ENCODE results near the gene MICU1.
"Not testable (repeated sequence)": the region's sequence is repeated elsewhere in the genome, so short reads cannot be mapped to it uniquely, and the experiment has no call there.

MICU1 gene

GRCh38 chr10:72557362-72557761, 68.5 kb downstream of the MICU1 start:
- DNase-seq: no peak

GRCh38 chr10:72552857-72553256, 73.0 kb downstream of the MICU1 start:
- DNase-seq: no peak

- DNase-seq: no peak
Observed at GRCh38 chr10:72550239-72550638, 75.6 kb downstream of the MICU1 start.

GRCh38 chr10:72545546-72545945, 80.3 kb downstream of the MICU1 start:
- DNase-seq: no peak

- not testable (repeated sequence) for DNase-seq
Observed at GRCh38 chr10:72543855-72544254, 82.0 kb downstream of the MICU1 start.

- DNase-seq: no peak
Observed at GRCh38 chr10:72542396-72542815, 83.5 kb downstream of the MICU1 start.

GRCh38 chr10:72541337-72541736, 84.5 kb downstream of the MICU1 start:
- DNase-seq: no peak

GRCh38 chr10:72540193-72540807, 85.6 kb downstream of the MICU1 start:
- DNase-seq: no peak

GRCh38 chr10:72539137-72539536, 86.7 kb downstream of the MICU1 start:
- DNase-seq: no peak

GRCh38 chr10:72525689-72526088, 100.2 kb downstream of the MICU1 start:
- no peak for DNase-seq

- DNase-seq: no peak
Observed at GRCh38 chr10:72525277-72525676, 100.6 kb downstream of the MICU1 start.

- DNase-seq: no peak
Observed at GRCh38 chr10:72524489-72524888, 101.4 kb downstream of the MICU1 start.

- no peak for DNase-seq
Observed at GRCh38 chr10:72523932-72524396, 101.9 kb downstream of the MICU1 start.

GRCh38 chr10:72523062-72523461, 102.8 kb downstream of the MICU1 start:
- DNase-seq: no peak

- no peak for DNase-seq
Observed at GRCh38 chr10:72517244-72517643, 108.6 kb downstream of the MICU1 start.

- no peak for DNase-seq
Observed at GRCh38 chr10:72515455-72515854, 110.4 kb downstream of the MICU1 start.

- no peak for DNase-seq
Observed at GRCh38 chr10:72513910-72514309, 112.0 kb downstream of the MICU1 start.

GRCh38 chr10:72511459-72511858, 114.4 kb downstream of the MICU1 start:
- no peak for DNase-seq

GRCh38 chr10:72509941-72510340, 115.9 kb downstream of the MICU1 start:
- no peak for DNase-seq

- DNase-seq: no peak
Observed at GRCh38 chr10:72509206-72509799, 116.6 kb downstream of the MICU1 start.

GRCh38 chr10:72508033-72508432, 117.8 kb downstream of the MICU1 start:
- no peak for DNase-seq

- no peak for DNase-seq
Observed at GRCh38 chr10:72506474-72506873, 119.4 kb downstream of the MICU1 start.

- no peak for DNase-seq
Observed at GRCh38 chr10:72505435-72505834, 120.4 kb downstream of the MICU1 start.

- DNase-seq: no peak
Observed at GRCh38 chr10:72503694-72504438, 122.0 kb downstream of the MICU1 start.
